Uterus (tissue), 4 donors: Measurements from ENCODE around the gene NEAT1. TPM values are rescaled to one million over a fixed set of nuclear protein-coding genes. Genes with fewer than 3 reads are reported as not detected.

Experiments used
- DNase-seq, 2 donors: peaks; one replicate each; pipeline ENCODE4 v3.0.0-alpha.2; 2019 to 2020
- H3K27ac ChIP-seq, 2 donors: fragments of 200-600 bp; sonication (generic); 1 replicate in 1 of 2; 2 replicates in 1 of 2; pipeline ENCODE4 v1.5.1; 2016 to 2018
- H3K27me3 ChIP-seq, 2 donors: fragments of 200-600 bp; sonication (generic); one replicate each; pipeline ENCODE4 v1.5.1; 2018 to 2019; ENCODE audit warnings: control low read depth in 1 of 2
- H3K36me3 ChIP-seq, 2 donors: fragments of 200-600 bp; sonication (generic); one replicate each; pipeline ENCODE4 v1.5.1; 2019; ENCODE audit warnings: control low read depth in 1 of 2
- H3K4me1 ChIP-seq, 2 donors: fragments of 200-600 bp; sonication (generic); one replicate each; pipeline ENCODE4 v1.5.1; 2018 to 2019; ENCODE audit warnings: control low read depth in 1 of 2
- H3K4me3 ChIP-seq, 2 donors: fragments of 200-600 bp; sonication (generic); 1 replicate in 1 of 2; 2 replicates in 1 of 2; pipeline ENCODE4 v1.5.1; 2018 to 2019; ENCODE audit warnings: mild to moderate bottlenecking in 1 of 2
- H3K9me3 ChIP-seq, 2 donors: fragments of 200-600 bp; sonication (generic); one replicate each; pipeline ENCODE4 v1.5.1; 2019; ENCODE audit warnings: control low read depth in 1 of 2
- POLR2A ChIP-seq, 2 donors: fragments of 450-650 bp; IDR thresholded peaks; one replicate each; pipeline ENCODE4 v1.6.1; 2016; ENCODE audit warnings: antibody characterized with exemption in 2 of 2, mild to moderate bottlenecking in 1 of 2, moderate library complexity in 1 of 2
- intact Hi-C: fragments of 100-400 bp; cut with DNase I; formaldehyde crosslinking; loops from one replicate; pipeline ENCODE4 v1.15.1; 2023; ENCODE audit warnings: low total_unique reads
- total RNA-seq, 4 donors: library from RNA; depleted of rRNA in 3 of 4; stranded (reverse); fragments of >200 nt in 3 of 4; gene quantifications; one replicate each; pipeline versions ENCODE4 v1.1.0 to v1.2.4, GENCODE V29; 2014 to 2023
- TF ChIP-seq, protein P1 (sequence below), 4 experiments: fragments of 200-600 bp in 2 of 4; fragments of 450-650 bp in 2 of 4; sonication (generic) in 2 of 4; IDR thresholded peaks; one replicate each; pipeline ENCODE4 v1.5.1; 2016 to 2019; ENCODE audit warnings: antibody characterized with exemption in 4 of 4, mild to moderate bottlenecking in 2 of 4, moderate library complexity in 1 of 4
- donor health status: DM: yes; HTN: yes; CAD: no.

NEAT1 gene
- total RNA-seq, 4 donors from 2014 or later = 33.6 to 932 (median 120) TPM

DNA sequence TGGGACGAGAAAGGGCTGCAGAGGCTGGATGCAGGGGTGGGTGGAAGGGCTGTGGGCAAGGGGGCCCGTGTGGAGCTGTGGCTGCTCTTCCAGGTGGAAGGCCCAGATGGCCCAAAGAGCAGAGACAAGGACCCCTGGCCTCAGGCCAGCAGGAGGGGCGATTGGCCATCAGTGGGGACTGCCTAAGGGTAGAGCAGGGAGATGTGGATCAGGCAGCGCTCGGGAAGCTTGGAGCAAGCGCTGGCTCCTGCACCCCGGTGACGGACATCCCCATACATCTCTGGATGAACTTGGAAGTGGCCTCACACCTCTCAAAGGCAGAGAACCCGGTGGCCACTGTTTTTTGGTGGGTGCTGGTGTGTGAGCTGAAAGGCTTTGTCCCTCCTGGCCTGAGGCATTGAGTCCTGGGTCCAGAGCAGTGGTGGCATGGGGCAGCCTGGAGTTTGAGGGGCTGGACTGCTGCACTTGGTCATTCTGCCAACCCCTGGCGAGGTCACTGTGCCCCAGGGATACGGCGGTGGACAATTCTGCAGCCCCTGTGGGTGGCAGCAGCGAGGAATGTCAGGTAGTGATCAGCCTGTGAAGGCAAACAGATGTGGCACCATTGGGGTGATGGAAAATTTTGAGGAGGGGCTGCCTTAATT is 30.3 kb upstream of the NEAT1 start:
- Histone ChIP-seq H3K4me3 (no peak overlapping the region), H3K9me3 (no peaks in the 10 kb centered on the region), H3K27me3 (no peaks in the 10 kb centered on the region), H3K4me1 (peaks cover 0 to 21% of the 10 kb centered on the region in 2 donors), H3K27ac (peak overlapping the region in 1 of 2 donors; percentile 97), H3K36me3 (no peaks in the 10 kb centered on the region)
- TF ChIP-seq, protein P1, sequence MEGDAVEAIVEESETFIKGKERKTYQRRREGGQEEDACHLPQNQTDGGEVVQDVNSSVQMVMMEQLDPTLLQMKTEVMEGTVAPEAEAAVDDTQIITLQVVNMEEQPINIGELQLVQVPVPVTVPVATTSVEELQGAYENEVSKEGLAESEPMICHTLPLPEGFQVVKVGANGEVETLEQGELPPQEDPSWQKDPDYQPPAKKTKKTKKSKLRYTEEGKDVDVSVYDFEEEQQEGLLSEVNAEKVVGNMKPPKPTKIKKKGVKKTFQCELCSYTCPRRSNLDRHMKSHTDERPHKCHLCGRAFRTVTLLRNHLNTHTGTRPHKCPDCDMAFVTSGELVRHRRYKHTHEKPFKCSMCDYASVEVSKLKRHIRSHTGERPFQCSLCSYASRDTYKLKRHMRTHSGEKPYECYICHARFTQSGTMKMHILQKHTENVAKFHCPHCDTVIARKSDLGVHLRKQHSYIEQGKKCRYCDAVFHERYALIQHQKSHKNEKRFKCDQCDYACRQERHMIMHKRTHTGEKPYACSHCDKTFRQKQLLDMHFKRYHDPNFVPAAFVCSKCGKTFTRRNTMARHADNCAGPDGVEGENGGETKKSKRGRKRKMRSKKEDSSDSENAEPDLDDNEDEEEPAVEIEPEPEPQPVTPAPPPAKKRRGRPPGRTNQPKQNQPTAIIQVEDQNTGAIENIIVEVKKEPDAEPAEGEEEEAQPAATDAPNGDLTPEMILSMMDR (IDR thresholded peaks at IDR 0.05) = no peak
- TF ChIP-seq POLR2A (IDR thresholded peaks at IDR 0.05) = no peak
- intact Hi-C loops = no loop called here
- DNase-seq = no peak

DNA sequence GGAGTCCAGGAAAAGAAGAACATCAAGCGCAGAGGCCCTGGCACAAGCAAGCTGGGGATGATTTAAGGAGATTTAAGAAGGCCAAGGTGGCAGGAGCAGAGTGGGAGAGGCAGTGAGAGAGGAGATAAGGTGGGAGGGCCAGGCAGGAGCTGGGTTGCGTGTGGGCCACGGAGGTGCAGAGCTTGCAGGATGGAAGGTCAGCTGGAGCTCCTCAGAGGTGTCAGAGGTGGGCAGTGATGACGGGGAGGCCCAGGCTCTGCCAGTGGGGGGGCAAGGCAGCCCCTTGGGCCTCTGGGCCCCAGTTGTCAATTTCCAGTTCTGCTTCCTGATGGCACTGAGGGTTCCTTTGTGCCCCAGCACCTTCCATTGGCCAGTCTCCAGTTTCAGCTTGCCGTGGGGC is 29.7 kb upstream of the NEAT1 start:
- Histone ChIP-seq H3K9me3 (no peaks in the 10 kb centered on the region), H3K36me3 (no peaks in the 10 kb centered on the region), H3K27me3 (no peaks in the 10 kb centered on the region), H3K4me3 (no peak overlapping the region), H3K4me1 (peaks cover 0 to 16% of the 10 kb centered on the region in 2 donors), H3K27ac (no peak overlapping the region)
- intact Hi-C loops = no loop called here
- no peak for TF ChIP-seq POLR2A (IDR thresholded peaks at IDR 0.05)
- TF ChIP-seq, protein P1 (IDR thresholded peaks at IDR 0.05) = no peak
- no peak for DNase-seq

DNA sequence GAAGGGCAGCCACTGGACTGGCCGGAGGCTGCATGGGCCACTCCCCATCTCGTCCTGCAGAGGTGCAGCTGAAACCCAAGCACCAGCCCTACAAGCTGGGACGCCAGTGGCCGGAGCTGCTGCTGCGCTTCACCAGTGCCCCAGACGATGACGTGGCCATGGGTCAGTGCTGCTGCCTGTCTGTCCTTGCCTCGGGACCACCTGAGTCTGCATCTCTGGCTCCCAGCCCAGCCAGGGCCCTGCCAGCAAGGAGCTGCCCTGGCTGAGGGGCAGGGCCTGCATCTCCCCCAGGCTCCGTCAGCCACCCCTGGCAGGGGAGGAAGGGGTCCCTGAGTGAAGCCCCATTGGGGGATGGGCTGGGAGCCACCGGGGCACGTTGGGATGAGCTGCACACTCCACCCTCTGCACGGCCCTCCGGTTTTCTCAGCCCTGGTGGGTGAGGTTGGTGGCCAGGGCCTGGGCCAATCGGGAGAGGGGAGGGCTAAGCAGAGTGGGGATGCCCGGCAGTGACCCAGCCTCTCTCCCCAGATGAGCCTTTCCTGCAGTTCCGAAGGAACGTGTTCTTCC is 29.0 kb upstream of the NEAT1 start:
- Histone ChIP-seq H3K9me3 (no peaks in the 10 kb centered on the region), H3K4me1 (peaks cover 0 to 15% of the 10 kb centered on the region in 2 donors), H3K27ac (no peak overlapping the region), H3K4me3 (no peak overlapping the region), H3K36me3 (no peaks in the 10 kb centered on the region), H3K27me3 (no peaks in the 10 kb centered on the region)
- no peak for DNase-seq
- no peak for TF ChIP-seq POLR2A (IDR thresholded peaks at IDR 0.05)
- TF ChIP-seq, protein P1 (IDR thresholded peaks at IDR 0.05) = no peak
- intact Hi-C loops = no loop called here

DNA sequence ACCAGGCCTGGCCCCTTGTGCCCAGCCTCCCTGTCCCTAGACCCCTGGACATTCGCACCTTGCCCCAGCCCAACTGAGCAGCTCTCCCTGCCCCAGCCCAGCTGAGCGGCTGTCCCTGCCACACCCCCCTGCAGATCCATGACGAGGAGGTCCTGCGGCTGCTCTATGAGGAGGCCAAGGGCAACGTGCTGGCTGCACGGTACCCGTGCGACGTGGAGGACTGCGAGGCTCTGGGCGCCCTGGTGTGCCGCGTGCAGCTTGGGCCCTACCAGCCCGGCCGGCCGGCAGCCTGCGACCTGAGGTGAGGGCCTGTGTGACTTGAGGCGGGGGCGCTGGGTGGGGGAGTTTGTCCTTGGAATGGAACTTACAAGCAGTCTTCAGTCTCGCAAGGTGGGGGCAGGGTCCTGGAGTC is 28.5 kb upstream of the NEAT1 start:
- DNase-seq = no peak
- no peak overlapping the region for H3K27ac ChIP-seq
- H3K9me3 ChIP-seq = no peaks in the 10 kb centered on the region
- no peak overlapping the region for H3K4me3 ChIP-seq
- H3K36me3 ChIP-seq = no peaks in the 10 kb centered on the region
- intact Hi-C loops = no loop called here
- TF ChIP-seq, protein P1 (IDR thresholded peaks at IDR 0.05) = no peak
- TF ChIP-seq POLR2A (IDR thresholded peaks at IDR 0.05) = no peak
- H3K4me1 ChIP-seq = peaks cover 0 to 15% of the 10 kb centered on the region in 2 donors
- H3K27me3 ChIP-seq = no peaks in the 10 kb centered on the region

DNA sequence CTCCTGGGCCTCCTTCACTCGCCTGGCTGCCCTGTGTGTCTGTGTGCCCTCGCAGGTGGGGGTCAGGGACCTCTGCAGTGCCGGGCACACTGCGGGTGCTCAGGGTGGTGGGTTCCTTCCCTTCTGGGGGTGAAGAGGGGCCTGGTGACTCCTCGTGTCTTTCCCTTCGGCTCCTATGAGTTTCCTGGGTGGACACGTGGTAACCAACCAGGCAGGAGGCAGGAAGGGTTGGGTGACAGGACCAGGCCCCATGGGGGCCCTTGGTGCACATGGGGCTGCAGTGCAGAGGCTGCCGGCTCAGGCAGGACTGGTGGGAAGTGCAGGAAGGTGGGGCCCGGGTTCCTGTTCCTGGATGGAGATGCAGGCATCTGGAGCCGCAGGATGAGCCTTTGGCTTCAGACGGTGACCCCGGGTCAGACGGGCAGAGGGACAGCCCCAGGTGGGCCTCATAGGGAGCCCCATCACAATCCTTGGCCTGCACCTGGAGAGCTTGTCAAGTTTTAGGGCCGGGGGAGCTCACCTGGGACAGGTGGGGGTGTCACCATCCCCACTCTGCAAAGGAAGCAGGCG is 26.6 kb upstream of the NEAT1 start:
- no peak overlapping the region for H3K4me3 ChIP-seq
- H3K27me3 ChIP-seq = no peaks in the 10 kb centered on the region
- H3K4me1 ChIP-seq = no peaks in the 10 kb centered on the region
- no peaks in the 10 kb centered on the region for H3K36me3 ChIP-seq
- intact Hi-C loops = no loop called here
- H3K27ac ChIP-seq = no peak overlapping the region
- H3K9me3 ChIP-seq = no peaks in the 10 kb centered on the region
- no peak for DNase-seq
- TF ChIP-seq POLR2A (IDR thresholded peaks at IDR 0.05) = no peak
- TF ChIP-seq, protein P1 (IDR thresholded peaks at IDR 0.05) = no peak
